GM19238 (cell line): ENCODE results near the gene DCC.

Experiments used
- DNase-seq: peaks from one replicate; pipeline ENCODE4 v3.0.0; 2011; ENCODE audit warnings: low spot score; ENCODE audit not compliant: insufficient read length

Gene DCC

DNA sequence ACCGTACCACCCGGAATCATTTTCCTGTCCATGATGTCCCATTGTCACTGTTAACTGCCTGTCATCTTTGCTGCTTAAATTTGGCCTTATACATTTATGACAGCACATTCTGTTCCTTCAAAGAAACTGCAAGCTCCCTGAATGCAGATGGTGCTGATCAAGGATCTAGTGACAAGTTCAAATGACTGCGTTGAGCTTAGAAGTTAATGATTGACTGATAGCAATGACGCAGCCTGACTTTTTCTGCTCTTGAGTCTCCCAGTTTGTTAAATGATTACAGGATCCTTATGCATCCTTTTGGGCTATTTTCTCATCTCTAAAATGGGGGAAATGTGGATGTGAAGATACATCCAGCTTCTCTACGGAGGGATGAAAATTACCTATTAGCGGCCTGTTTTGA, 159.0 kb downstream of the DCC start:
- DNase-seq, result no peak

GRCh38 chr18:52499644-52500043, 159.6 kb downstream of the DCC start:
- DNase-seq, result no peak

DNA sequence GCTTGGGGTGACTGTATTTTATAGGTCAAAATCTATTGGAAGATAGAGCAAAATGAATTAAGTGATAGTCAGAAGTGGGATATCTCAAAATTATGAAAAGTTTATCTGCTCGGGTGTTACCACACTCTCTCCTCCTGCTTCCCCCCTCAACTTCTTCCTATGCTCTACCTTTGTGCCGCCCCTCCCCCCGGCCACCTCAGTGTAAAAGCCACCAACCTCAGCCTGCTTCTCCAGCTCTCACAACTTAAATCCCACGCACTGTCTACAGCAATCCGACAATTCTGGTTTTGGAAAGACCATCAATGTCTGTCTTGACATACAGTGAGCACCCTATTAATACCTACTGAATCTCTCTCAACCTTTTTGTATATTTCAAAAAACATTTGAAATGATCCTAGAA, 164.6 kb downstream of the DCC start:
- DNase-seq, result no peak

- DNase-seq, result no peak
Measured at GRCh38 chr18:52510139-52510538, 170.1 kb downstream of the DCC start.

- DNase-seq, result no peak
Measured at GRCh38 chr18:52518086-52518485, 178.1 kb downstream of the DCC start.

DNA sequence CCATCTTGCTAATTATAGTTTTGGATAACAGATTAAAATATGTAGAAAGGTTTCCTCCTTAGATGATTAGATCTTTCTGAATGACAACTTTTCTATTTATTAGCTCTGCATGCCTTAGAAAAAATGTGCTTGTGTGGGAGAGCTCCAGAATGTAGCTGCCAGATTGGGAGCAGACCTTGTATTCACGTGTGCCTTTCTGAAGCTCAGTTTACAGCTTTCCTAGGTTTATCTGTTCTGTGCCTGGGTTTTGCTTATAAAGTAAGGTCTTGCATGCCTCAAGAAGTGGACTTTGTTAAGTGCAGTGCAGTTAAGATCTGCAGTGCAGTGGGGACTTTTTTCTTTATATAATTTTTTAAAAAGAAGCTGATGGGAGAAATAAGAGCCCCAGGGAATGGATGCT, 179.0 kb downstream of the DCC start:
- no peak for DNase-seq

- no peak for DNase-seq
Measured at GRCh38 chr18:52523566-52523965, 183.6 kb downstream of the DCC start.

- no peak for DNase-seq
Measured at GRCh38 chr18:52531836-52532235, 191.8 kb downstream of the DCC start.

DNA sequence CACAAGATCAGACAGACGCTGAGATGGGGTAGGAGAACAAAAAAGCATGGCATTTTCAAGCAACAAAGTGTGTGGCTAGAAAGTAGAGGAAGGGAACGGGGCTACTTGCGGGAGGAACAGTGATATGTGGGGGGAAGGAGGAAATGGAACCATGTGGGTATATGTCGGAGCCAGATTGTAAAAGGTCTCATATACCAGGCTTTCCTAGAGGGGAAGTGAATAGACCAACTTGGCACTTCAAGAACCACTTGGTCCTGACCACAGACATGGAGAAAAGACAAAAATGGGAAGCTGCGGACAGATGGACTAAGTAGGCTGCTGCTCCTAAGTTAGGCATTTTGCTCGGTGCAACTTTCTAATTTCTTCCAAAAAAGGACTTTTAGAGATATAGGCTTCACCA, 196.0 kb downstream of the DCC start:
- no peak for DNase-seq

GRCh38 chr18:52537261-52537660, 197.3 kb downstream of the DCC start:
- no peak for DNase-seq

GRCh38 chr18:52541056-52541455, 201.1 kb downstream of the DCC start:
- DNase-seq, result no peak

DNA sequence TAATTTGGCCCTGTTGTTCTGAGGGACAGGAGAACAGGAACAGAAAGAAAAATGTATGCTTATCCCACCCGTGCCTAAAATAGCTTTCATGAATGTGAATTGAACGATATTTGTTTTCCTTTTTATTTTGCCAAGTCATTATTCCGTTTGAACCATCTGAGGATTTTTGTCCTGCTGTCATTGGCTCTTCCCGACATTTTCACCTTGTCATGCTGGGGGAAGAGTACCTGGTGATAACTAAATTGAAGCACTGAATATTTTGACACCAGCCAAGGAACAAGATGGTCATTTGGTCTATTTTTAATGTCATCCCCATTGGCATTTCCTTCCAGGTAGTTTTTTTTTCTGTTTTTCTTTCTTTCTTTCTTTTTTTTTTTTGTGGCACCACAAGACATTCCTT, 204.1 kb downstream of the DCC start:
- no peak for DNase-seq

DNA sequence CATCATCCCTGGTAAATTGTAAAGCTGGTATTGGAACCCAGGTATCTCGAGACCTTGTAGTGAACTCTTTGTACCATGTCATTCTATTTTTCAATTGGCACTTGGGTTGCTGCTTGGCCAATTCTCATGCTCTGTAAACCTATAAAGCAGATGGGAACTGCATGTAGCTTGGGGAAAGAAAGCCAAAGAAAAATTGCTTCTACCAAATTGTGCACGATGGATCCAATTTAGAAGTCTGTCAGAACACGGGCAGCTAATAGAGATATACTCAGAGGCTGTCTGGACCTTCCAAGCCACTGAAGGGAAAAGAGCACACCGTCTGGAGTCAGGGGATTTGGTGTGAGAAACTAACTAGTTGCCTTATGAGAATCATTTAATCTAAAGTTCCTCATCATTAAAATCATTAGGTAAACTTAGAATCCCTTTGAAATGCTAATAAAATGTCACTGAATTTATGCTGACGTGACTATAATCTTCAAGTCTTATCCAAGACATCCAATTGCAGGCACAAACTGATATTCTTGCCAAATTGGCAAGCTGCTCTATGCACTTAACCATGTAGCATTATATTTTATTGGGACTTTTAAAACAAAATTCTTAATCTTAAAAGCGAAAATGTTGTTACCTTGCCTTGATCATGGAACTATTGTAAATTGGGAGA, 206.8 kb downstream of the DCC start:
- DNase-seq, result no peak

DNA sequence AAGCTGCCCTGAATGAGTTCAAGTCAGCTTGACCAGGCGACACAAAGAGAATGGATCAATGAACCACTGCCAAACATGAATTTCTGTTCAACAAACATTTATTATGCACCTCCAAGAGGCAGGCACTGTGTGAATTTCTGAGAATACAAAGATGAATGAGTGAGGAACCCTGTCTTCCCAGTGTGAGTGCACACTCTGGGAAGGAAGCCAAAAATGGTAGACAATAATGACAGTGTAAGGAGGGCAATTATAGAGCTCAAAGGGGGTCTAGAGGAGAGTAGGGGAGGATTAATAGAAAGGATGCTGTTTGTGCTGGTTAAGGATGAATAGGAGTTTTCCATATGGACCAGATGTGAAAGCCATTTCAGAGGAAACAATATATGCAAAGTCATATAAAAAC, 213.4 kb downstream of the DCC start:
- no peak for DNase-seq

DNA sequence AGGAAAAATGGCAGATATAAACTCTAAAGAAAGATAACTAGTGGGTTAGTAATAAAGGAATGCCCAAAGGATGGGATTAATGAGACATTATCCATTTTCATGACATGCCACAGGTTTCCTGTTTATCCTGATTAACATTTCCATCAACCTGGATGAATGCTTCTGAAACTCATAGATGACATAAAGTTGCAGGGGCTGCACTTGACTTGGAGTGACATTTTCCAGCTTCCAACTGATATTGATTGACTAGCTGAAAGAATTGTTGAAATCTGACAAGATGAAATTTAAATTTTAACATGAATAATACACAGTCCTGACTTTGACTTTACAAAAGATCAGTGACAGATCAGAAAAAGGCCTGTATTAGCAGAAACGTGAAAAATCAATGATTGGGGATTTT, 214.2 kb downstream of the DCC start:
- DNase-seq, result no peak

DNA sequence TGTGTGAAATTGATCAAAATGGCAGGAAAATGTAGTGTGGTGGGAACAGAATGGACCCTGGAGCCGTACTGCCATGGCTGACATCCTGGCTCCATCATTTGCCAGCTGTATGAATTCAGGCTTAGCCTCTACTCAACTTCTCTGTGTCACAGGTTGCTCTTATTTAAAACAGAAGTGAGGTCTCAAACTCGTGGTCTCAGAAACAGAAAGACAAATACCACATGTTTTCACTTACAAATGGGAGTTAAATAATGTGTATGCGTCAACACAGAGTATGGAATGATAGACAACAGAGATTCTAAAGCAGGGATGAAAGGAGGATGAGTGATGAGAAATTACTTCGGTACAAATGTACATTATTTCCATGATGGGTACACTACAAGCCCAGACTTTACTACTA, 227.4 kb downstream of the DCC start:
- no peak for DNase-seq

DNA sequence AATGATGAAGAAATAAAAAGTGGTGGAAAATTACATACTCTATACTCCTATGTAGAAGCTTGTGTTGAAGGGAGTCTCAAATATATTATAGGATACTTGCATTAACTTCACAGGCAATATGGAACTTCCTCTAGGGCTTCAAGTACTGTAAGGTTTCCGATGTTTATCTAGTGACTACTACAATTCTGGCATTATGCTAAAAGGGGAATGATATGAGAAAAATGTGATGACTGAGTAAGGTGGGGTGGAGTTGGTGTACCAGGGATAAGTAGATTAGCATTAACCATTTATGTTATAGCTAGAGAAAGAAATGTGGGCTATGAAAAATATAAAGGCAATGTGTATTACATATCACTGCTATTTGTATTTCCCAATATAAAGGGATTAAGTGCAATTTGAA, 229.5 kb downstream of the DCC start:
- DNase-seq, result no peak

DNA sequence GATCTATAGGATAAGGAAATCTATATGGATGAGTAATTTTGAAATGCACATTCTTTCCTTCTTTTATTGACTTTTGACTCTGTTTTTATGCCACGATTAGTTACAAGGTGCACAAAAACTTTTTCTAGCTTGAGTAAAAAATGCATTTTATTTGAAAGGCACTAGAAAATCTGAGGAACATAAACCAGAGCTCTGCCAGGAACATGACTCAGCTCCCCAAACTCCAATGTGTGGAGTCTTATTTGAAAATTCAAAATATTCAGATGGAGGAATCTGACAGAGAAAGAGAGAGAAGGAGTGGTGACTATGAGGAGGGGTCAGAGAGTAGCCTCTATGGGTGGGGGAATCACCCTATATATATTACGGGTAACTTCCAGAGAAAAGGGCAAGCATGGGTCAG, 231.0 kb downstream of the DCC start:
- DNase-seq, result no peak

GRCh38 chr18:52572036-52573000, 232.3 kb downstream of the DCC start:
- no peak for DNase-seq

DNA sequence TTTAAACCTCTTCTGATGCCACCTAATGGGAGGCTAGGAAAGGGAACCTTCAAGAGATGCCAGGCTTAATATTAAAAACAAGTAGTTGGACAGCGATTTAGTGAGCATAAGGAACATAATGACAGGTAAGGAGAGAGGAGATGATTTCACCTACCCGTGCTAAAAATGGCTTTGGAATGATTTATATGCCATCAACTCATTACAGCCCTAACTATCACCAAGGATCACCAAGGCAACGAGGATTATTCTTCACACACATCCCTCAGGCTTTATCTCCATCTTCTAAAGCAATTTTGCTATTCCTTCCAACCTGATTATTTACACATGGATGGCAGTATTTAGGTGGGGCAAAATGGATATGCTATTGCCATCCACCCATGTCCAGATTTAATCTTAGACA, 237.8 kb downstream of the DCC start:
- DNase-seq, result no peak

DNA sequence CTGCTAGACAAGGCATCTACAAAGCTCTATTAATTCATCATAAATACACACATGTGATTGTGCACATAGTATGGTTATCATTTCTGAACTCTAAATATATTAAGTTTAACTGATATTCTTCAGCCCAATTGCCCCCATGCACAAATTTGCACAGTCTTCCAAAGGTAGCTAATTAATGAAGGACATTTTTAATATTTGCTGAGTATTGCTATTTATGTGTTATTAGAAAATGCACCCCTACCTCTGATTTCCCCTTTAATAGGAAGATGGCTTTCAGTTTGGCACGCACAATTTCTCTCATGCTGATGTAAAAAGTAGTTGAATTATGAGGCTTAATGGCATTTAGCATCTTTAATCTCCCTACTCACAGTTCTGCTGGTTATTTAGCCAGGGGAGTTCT, 242.1 kb downstream of the DCC start:
- DNase-seq, result no peak

GRCh38 chr18:52582516-52582915, 242.5 kb downstream of the DCC start:
- DNase-seq, result no peak

- no peak for DNase-seq
Measured at GRCh38 chr18:52588931-52589330, 248.9 kb downstream of the DCC start.
